ENCODE data around the gene TBXAS1.

Gene TBXAS1

DNA sequence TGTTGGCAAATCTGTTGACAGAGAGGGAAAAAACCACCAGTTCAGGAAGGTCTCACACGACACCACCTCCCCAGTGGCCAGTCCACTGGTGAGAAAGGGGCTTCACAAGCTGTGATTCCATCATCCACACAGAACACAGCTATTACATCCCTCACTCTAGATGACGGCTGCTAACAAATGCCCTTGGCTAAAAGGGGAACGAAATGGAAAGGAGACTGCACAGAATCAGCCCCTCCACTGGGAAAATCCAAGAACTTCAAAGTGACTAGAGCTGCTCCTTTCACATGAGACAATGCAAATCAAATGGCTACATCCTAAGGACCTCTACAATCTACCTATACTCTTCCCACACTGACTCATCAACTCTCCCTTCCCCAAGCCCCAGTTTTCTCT, 228.1 kb downstream of the TBXAS1 start:
- no peak overlapping the region for H2AFZ ChIP-seq (ENCODE audit: low read depth, low read length, severe bottlenecking)
- no peaks in the 10 kb centered on the region for H3K79me2 ChIP-seq (ENCODE audit: insufficient read depth, low read length)
- H3K9me3 ChIP-seq (ENCODE audit: insufficient read depth, low read length), result no peaks in the 10 kb centered on the region
- H3K9ac ChIP-seq (ENCODE audit: low read length), result no peak overlapping the region
- H3K4me3 ChIP-seq (ENCODE audit: insufficient read depth, low read length, poor library complexity, severe bottlenecking), result no peak overlapping the region
- H3K4me2 ChIP-seq (ENCODE audit: low read depth, low read length, poor library complexity, severe bottlenecking), result no peak overlapping the region
- H3K27me3 ChIP-seq (ENCODE audit: low read length), result no peaks in the 10 kb centered on the region
- no peaks in the 10 kb centered on the region for H4K20me1 ChIP-seq (ENCODE audit: low read depth, low read length)
- no peak for TF ChIP-seq EZH2phosphoT487 (conservative IDR thresholded peaks at IDR 0.05; ENCODE audit: low read length)
- TF ChIP-seq, protein P1, sequence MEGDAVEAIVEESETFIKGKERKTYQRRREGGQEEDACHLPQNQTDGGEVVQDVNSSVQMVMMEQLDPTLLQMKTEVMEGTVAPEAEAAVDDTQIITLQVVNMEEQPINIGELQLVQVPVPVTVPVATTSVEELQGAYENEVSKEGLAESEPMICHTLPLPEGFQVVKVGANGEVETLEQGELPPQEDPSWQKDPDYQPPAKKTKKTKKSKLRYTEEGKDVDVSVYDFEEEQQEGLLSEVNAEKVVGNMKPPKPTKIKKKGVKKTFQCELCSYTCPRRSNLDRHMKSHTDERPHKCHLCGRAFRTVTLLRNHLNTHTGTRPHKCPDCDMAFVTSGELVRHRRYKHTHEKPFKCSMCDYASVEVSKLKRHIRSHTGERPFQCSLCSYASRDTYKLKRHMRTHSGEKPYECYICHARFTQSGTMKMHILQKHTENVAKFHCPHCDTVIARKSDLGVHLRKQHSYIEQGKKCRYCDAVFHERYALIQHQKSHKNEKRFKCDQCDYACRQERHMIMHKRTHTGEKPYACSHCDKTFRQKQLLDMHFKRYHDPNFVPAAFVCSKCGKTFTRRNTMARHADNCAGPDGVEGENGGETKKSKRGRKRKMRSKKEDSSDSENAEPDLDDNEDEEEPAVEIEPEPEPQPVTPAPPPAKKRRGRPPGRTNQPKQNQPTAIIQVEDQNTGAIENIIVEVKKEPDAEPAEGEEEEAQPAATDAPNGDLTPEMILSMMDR (IDR thresholded peaks at IDR 0.05; ENCODE audit: insufficient read depth, low read length, poor library complexity, severe bottlenecking), result no peak
- H3K36me3 ChIP-seq (ENCODE audit: low read length), result no peaks in the 10 kb centered on the region
- H3K27ac ChIP-seq (ENCODE audit: low read depth, low read length), result no peak overlapping the region
- H3F3A ChIP-seq (ENCODE audit: insufficient read depth), result no peaks in the 10 kb centered on the region
- H3K9me2 ChIP-seq (replicated peaks; ENCODE audit: insufficient read depth, low read length), result no peaks in the 10 kb centered on the region

DNA sequence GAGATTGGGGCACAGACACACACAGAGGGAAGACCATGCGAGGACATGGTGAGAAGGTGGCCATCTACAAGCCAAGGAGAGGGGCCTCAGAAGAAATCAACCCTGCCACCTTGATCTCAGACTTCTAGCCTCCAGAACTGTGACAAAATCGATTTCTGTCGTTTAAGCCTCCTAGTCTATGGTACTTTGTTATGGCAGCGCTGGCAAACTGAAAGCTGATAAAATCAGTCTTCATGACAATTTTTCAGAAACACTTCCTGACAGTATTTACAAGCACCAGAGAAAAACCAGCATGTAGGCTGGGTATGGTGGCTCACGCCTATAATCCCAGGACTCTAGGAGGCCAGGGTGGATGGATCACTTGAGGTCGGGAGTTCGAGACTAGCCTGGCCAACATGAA, 229.5 kb downstream of the TBXAS1 start:
- Histone ChIP-seq H3K9me3 (ENCODE audit: insufficient read depth, low read length) (no peaks in the 10 kb centered on the region), H3K27ac (ENCODE audit: low read depth, low read length) (no peak overlapping the region), H3F3A (ENCODE audit: insufficient read depth) (no peaks in the 10 kb centered on the region), H2AFZ (ENCODE audit: low read depth, low read length, severe bottlenecking) (no peak overlapping the region), H3K9me2 (replicated peaks; ENCODE audit: insufficient read depth, low read length) (no peaks in the 10 kb centered on the region), H3K79me2 (ENCODE audit: insufficient read depth, low read length) (no peaks in the 10 kb centered on the region), H3K27me3 (ENCODE audit: low read length) (no peaks in the 10 kb centered on the region), H3K9ac (ENCODE audit: low read length) (no peak overlapping the region), H3K36me3 (ENCODE audit: low read length) (no peaks in the 10 kb centered on the region), H3K4me3 (ENCODE audit: insufficient read depth, low read length, poor library complexity, severe bottlenecking) (no peak overlapping the region), H4K20me1 (ENCODE audit: low read depth, low read length) (no peaks in the 10 kb centered on the region), H3K4me2 (ENCODE audit: low read depth, low read length, poor library complexity, severe bottlenecking) (no peak overlapping the region)
- TF ChIP-seq, protein P1 (IDR thresholded peaks at IDR 0.05; ENCODE audit: insufficient read depth, low read length, poor library complexity, severe bottlenecking), result no peak
- TF ChIP-seq EZH2phosphoT487 (conservative IDR thresholded peaks at IDR 0.05; ENCODE audit: low read length), result no peak

DNA sequence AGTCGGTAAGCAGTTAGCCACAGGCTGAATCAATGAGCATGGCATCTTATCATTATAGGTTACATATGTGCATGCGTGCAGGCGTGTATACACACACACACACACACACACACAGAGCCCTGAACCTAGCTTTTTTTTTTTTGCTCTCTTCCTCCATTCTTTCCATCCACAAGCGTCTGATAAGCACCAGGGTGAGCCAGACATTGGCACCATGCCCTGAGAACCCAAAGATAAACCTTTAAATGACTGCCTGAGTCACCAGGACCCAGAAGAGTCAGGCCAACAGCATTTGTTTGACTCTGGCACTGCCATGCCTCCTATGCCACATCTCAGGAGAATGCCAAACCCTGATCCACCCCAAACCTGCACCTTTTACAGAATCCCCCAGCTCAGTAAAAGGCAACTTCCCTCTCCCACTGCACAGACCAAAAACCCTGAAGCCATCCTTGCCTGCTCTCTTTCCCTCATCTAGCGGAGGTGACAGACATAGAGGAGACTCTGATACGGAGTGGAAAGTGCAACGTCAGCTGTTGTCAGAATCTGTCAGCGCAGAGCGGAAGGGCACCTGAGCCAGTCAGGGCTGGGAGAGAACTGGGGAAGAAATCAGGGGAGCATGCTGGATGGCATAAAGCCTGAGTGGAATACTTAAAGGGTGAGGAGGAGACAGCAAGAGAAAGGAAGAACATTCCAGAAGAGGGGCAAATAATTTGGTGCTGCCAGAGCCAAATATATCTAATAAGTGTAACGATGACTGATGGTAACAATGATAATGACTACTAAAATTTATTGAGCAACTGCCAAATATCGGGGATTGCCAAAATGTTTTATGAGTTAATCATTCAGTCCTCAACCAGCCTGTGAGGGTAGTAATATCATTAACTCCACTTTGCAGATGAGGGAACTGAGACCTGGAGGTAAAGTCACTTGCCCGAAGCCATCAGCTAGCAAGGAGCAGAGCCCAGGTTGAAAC, 230.5 kb downstream of the TBXAS1 start:
- H4K20me1 ChIP-seq (ENCODE audit: low read depth, low read length), result no peaks in the 10 kb centered on the region
- H3K79me2 ChIP-seq (ENCODE audit: insufficient read depth, low read length), result no peaks in the 10 kb centered on the region
- no peak overlapping the region for H3K27ac ChIP-seq (ENCODE audit: low read depth, low read length)
- no peak overlapping the region for H3K4me3 ChIP-seq (ENCODE audit: insufficient read depth, low read length, poor library complexity, severe bottlenecking)
- no peak overlapping the region for H3K4me2 ChIP-seq (ENCODE audit: low read depth, low read length, poor library complexity, severe bottlenecking)
- H3F3A ChIP-seq (ENCODE audit: insufficient read depth), result no peaks in the 10 kb centered on the region
- no peaks in the 10 kb centered on the region for H3K9me2 ChIP-seq (replicated peaks; ENCODE audit: insufficient read depth, low read length)
- TF ChIP-seq, protein P1 (IDR thresholded peaks at IDR 0.05; ENCODE audit: insufficient read depth, low read length, poor library complexity, severe bottlenecking), result no peak
- no peak for TF ChIP-seq EZH2phosphoT487 (conservative IDR thresholded peaks at IDR 0.05; ENCODE audit: low read length)
- H3K36me3 ChIP-seq (ENCODE audit: low read length), result no peaks in the 10 kb centered on the region
- H3K9ac ChIP-seq (ENCODE audit: low read length), result no peak overlapping the region
- no peak overlapping the region for H2AFZ ChIP-seq (ENCODE audit: low read depth, low read length, severe bottlenecking)
- no peaks in the 10 kb centered on the region for H3K27me3 ChIP-seq (ENCODE audit: low read length)
- H3K9me3 ChIP-seq (ENCODE audit: insufficient read depth, low read length), result no peaks in the 10 kb centered on the region
